Mesenchymal stem cell (in vitro differentiated cells and primary cell): ENCODE measurements around the gene TMCO4.

Experiments
- DNase-seq: peaks from one replicate; pipeline ENCODE4 v3.0.0-alpha.2; 2013
- H2AFZ ChIP-seq: one replicate; pipeline ENCODE4 v1.6.1; 2013; ENCODE audit warnings: low read depth, mild to moderate bottlenecking, control low read depth, inconsistent platforms, low read length, moderate library complexity
- H2AK5ac ChIP-seq: 2 replicates; pipeline ENCODE4 v1.6.1; 2013; ENCODE audit warnings: low read length, moderate library complexity, mild to moderate bottlenecking, inconsistent platforms; ENCODE audit not compliant: severe bottlenecking
- H2BK120ac ChIP-seq: one replicate; pipeline ENCODE4 v1.6.1; 2013; ENCODE audit warnings: low read depth, mild to moderate bottlenecking, inconsistent platforms, low read length, moderate library complexity
- H2BK12ac ChIP-seq, 2 experiments: one replicate each; pipeline ENCODE4 v1.6.1; 2013; ENCODE audit warnings: inconsistent platforms in 2 of 2, low read length in 2 of 2, mild to moderate bottlenecking in 2 of 2, moderate library complexity in 2 of 2, control low read depth in 1 of 2
- H2BK15ac ChIP-seq: one replicate; pipeline ENCODE4 v1.6.1; 2013; ENCODE audit warnings: mild to moderate bottlenecking, low read depth, inconsistent platforms; ENCODE audit not compliant: poor library complexity, severe bottlenecking
- H2BK5ac ChIP-seq: 2 replicates; pipeline ENCODE4 v1.6.1; 2013; ENCODE audit warnings: low read depth, mild to moderate bottlenecking, low read length, control low read depth, inconsistent platforms; ENCODE audit not compliant: poor library complexity, severe bottlenecking
- H3K14ac ChIP-seq, 2 experiments: one replicate each; pipeline ENCODE4 v1.6.1; 2013; ENCODE audit warnings: inconsistent platforms in 2 of 2, low read length in 2 of 2, control low read depth in 1 of 2, mild to moderate bottlenecking in 1 of 2, moderate library complexity in 1 of 2
- H3K18ac ChIP-seq, 2 experiments: one replicate each; pipeline ENCODE4 v1.6.1; 2013; ENCODE audit warnings: inconsistent platforms in 2 of 2, low read length in 2 of 2, control low read depth in 1 of 2, low read depth in 1 of 2, mild to moderate bottlenecking in 1 of 2
- H3K23ac ChIP-seq, 2 experiments: one replicate each; pipeline ENCODE4 v1.6.1; 2013; ENCODE audit warnings: inconsistent platforms in 2 of 2, low read length in 2 of 2, mild to moderate bottlenecking in 2 of 2, moderate library complexity in 2 of 2, control low read depth in 1 of 2
- H3K27ac ChIP-seq: 2 replicates; pipeline ENCODE4 v1.5.1; 2013; ENCODE audit warnings: mild to moderate bottlenecking, moderate library complexity, low read length, control low read depth, inconsistent platforms; ENCODE audit not compliant: poor library complexity, severe bottlenecking
- H3K27me3 ChIP-seq, 2 experiments: 2 replicates each; pipeline versions ENCODE4 v1.6.1 to v1.7.0; 2013; ENCODE audit warnings: low read length in 2 of 2, mild to moderate bottlenecking in 2 of 2, moderate library complexity in 2 of 2, control low read depth in 1 of 2, inconsistent platforms in 1 of 2; ENCODE audit not compliant: control insufficient read depth in 1 of 2, insufficient read depth in 1 of 2
- H3K36me3 ChIP-seq, 2 experiments: 2 replicates each; pipeline versions ENCODE4 v1.6.1 to v1.7.0; 2013; ENCODE audit warnings: low read length in 2 of 2, control low read depth in 1 of 2, inconsistent platforms in 1 of 2, low read depth in 1 of 2, mild to moderate bottlenecking in 1 of 2; ENCODE audit not compliant: insufficient read depth in 2 of 2, control insufficient read depth in 1 of 2
- H3K4ac ChIP-seq, 2 experiments: one replicate each; pipeline ENCODE4 v1.6.1; 2013; ENCODE audit warnings: inconsistent platforms in 2 of 2, low read length in 2 of 2, mild to moderate bottlenecking in 2 of 2, moderate library complexity in 2 of 2, control low read depth in 1 of 2, low read depth in 1 of 2
- H3K4me1 ChIP-seq: 2 replicates; pipeline ENCODE4 v1.6.1; 2013; ENCODE audit warnings: low read depth, low read length, control low read depth; ENCODE audit not compliant: control insufficient read depth, insufficient read depth
- H3K4me2 ChIP-seq: 2 replicates; pipeline ENCODE4 v1.6.1; 2013; ENCODE audit warnings: low read length, mild to moderate bottlenecking, inconsistent platforms; ENCODE audit not compliant: poor library complexity, severe bottlenecking
- H3K4me3 ChIP-seq, 2 experiments: 2 replicates each; pipeline versions ENCODE4 v1.5.1 to v1.7.0; 2013; ENCODE audit warnings: low read length in 2 of 2, mild to moderate bottlenecking in 2 of 2, control low read depth in 1 of 2, low read depth in 1 of 2; ENCODE audit not compliant: insufficient read depth in 1 of 2
- H3K79me1 ChIP-seq: replicated peaks from 2 replicates; pipeline ENCODE4 v1.6.1; 2013; ENCODE audit warnings: mild to moderate bottlenecking, control low read depth, low read length, inconsistent platforms; ENCODE audit not compliant: poor library complexity, severe bottlenecking
- H3K9ac ChIP-seq: 2 replicates; pipeline ENCODE4 v1.7.0; 2013; ENCODE audit warnings: mild to moderate bottlenecking, low read length, moderate library complexity
- H3K9me3 ChIP-seq: 2 replicates; pipeline ENCODE4 v1.7.0; 2013; ENCODE audit warnings: mild to moderate bottlenecking, low read length; ENCODE audit not compliant: control insufficient read depth
- H4K8ac ChIP-seq: one replicate; pipeline ENCODE4 v1.6.1; 2013; ENCODE audit warnings: inconsistent platforms, mild to moderate bottlenecking, low read length, moderate library complexity
- H4K91ac ChIP-seq: one replicate; pipeline ENCODE4 v1.6.1; 2013; ENCODE audit warnings: mild to moderate bottlenecking, low read length, inconsistent platforms
- WGBS: methylation state at CpG from one replicate; pipeline ENCODE4 v1.1.7; 2013; ENCODE audit warnings: mixed read lengths; 5-methylcytosine and 5-hydroxymethylcytosine counted together

Gene TMCO4

DNA sequence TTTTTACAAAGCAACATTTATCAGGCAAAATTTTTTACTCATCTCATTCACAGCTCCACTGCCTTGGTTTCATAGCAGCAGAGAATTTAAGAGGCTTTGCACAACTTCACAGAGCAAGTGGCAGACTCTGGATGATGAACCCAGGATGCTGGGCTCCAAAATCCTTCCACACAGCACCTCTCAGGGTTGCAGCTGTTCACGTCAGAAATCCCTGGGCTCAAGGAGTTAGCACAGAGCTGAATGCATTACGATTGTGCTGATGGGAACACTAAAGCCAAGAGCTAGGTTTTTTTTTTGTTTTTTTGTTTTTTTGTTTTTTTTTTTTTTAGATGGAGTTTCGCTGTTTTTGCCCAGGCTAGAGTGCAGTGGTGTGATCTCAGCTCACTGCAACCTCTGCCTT is 137.4 kb downstream of the TMCO4 start:
- H2AFZ ChIP-seq = no peak overlapping the region
- no peak overlapping the region for H2BK15ac ChIP-seq
- no peak overlapping the region for H2BK5ac ChIP-seq
- H3K79me1 ChIP-seq = peaks cover 9% of the 10 kb centered on the region
- no peak overlapping the region for H3K9ac ChIP-seq
- H3K36me3 ChIP-seq = peaks cover 19 to 22% of the 10 kb centered on the region in 2 experiments
- no peak overlapping the region for H3K27ac ChIP-seq
- H4K8ac ChIP-seq = no peak overlapping the region
- H2BK12ac ChIP-seq = no peak overlapping the region
- H3K27me3 ChIP-seq = peaks cover 41 to 42% of the 10 kb centered on the region in 2 experiments
- H2BK120ac ChIP-seq = no peak overlapping the region
- H3K18ac ChIP-seq = no peak overlapping the region
- H3K9me3 ChIP-seq = no peaks in the 10 kb centered on the region
- DNase-seq = no peak
- H4K91ac ChIP-seq = no peak overlapping the region
- no peak overlapping the region for H3K14ac ChIP-seq
- H3K4me1 ChIP-seq = peaks cover 20% of the 10 kb centered on the region
- 62% methylated on average over 3 of the region's 3 CpGs for WGBS
- no peak overlapping the region for H3K4me3 ChIP-seq
- no peak overlapping the region for H2AK5ac ChIP-seq
- H3K23ac ChIP-seq = no peak overlapping the region
- H3K4ac ChIP-seq = no peak overlapping the region
- H3K4me2 ChIP-seq = no peak overlapping the region

DNA sequence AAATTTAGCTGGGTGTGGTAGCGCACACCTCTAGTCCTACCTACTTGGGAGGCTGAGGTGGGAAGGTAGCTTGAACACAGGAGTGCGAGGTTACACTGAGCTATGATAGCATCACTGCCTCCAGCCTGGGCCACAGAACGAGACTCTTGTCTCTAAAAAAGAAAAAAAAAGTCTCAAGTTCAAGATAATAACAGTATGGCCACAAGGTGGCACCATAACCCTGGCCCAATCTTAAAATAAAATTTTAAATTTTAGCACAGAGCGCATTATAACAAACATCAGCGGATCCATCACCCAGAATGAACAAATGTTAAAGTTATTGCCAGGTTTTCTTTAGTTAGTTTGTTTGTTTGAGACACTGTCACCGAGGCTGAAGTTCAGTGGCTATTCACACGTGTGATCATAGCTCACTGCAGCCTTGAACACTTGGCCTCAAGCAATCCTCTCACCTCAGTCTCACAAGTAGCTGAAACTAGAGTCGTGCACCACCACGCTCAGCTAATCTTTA is 137.9 kb downstream of the TMCO4 start:
- peak; percentile 49 for DNase-seq
- H3K18ac ChIP-seq = no peak overlapping the region

DNA sequence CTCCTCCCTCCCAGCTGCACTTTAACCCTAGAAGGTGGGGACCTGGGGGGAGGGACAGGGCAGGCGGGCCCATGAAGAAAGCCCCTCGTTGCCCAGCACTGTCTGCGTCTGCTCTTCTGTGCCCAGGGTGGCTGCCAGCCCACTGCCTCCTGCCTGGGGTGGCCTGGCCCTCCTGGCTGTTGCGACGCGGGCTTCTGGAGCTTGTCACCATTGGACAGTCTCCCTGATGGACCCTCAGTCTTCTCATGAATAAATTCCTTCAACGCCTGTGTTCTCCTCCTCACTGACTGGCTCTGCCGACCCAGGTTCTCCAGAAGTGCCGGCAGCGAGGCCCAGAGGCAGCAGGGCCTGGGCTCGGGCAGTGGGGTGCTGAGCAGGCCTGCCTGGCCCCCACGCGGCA is 141.5 kb downstream of the TMCO4 start:
- H3K18ac ChIP-seq = no peak overlapping the region
- WGBS = 94% methylated on average over 13 of the region's 13 CpGs
- peaks cover 4 to 10% of the 10 kb centered on the region in 2 experiments for H3K27me3 ChIP-seq

More for the DNA sequence above, 137.9 kb downstream of the TMCO4 start:
- Histone ChIP-seq H3K79me1 (peaks cover 12% of the 10 kb centered on the region), H2AK5ac (no peak overlapping the region), H3K23ac (no peak overlapping the region), H3K4ac (no peak overlapping the region), H4K91ac (no peak overlapping the region), H3K4me3 (no peak overlapping the region), H3K14ac (no peak overlapping the region), H4K8ac (no peak overlapping the region), H2AFZ (no peak overlapping the region), H3K4me1 (peaks cover 20% of the 10 kb centered on the region), H2BK12ac (no peak overlapping the region), H3K4me2 (no peak overlapping the region), H2BK15ac (no peak overlapping the region), H3K36me3 (peaks cover 24 to 27% of the 10 kb centered on the region in 2 experiments), H3K27me3 (peaks cover 37 to 38% of the 10 kb centered on the region in 2 experiments), H2BK5ac (no peak overlapping the region), H3K9me3 (no peaks in the 10 kb centered on the region), H3K27ac (no peak overlapping the region), H3K9ac (no peak overlapping the region), H2BK120ac (no peak overlapping the region)
- 0% methylated on average over 7 of the region's 9 CpGs for WGBS

DNA sequence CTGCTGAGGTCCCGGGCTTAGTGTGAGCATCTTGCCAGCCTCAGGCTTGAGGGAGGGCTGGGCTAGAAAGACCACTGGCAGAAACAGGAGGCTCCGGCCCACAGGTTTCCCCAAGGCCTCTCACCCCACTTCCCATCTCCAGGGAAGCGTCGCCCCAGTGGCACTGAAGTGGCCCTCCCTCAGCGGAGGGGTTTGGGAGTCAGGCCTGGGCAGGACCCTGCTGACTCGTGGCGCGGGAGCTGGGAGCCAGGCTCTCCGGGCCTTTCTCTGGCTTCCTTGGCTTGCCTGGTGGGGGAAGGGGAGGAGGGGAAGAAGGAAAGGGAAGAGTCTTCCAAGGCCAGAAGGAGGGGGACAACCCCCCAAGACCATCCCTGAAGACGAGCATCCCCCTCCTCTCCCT is 142.2 kb downstream of the TMCO4 start:
- Histone ChIP-seq H3K4me2 (no peak overlapping the region), H3K27ac (no peak overlapping the region), H3K36me3 (peaks cover 44 to 50% of the 10 kb centered on the region in 2 experiments), H3K79me1 (peaks cover 33% of the 10 kb centered on the region), H2BK120ac (no peak overlapping the region), H3K9me3 (no peaks in the 10 kb centered on the region), H2BK15ac (no peak overlapping the region), H2AFZ (no peak overlapping the region), H4K8ac (no peak overlapping the region), H3K23ac (no peak overlapping the region), H2BK5ac (no peak overlapping the region), H3K18ac (no peak overlapping the region), H2AK5ac (no peak overlapping the region), H3K4me3 (no peak overlapping the region), H3K27me3 (peaks cover 0 to 5% of the 10 kb centered on the region in 2 experiments), H3K4me1 (peaks cover 15% of the 10 kb centered on the region), H3K14ac (no peak overlapping the region), H2BK12ac (no peak overlapping the region), H3K9ac (no peak overlapping the region), H4K91ac (no peak overlapping the region), H3K4ac (no peak overlapping the region)
- 96% methylated on average over 8 of the region's 10 CpGs for WGBS
- no peak for DNase-seq

More for the DNA sequence above, 141.5 kb downstream of the TMCO4 start:
- no peak overlapping the region for H4K8ac ChIP-seq
- no peak overlapping the region for H3K9ac ChIP-seq
- no peak for DNase-seq
- no peak overlapping the region for H3K23ac ChIP-seq
- H3K27ac ChIP-seq = no peak overlapping the region
- H3K4me1 ChIP-seq = peaks cover 15% of the 10 kb centered on the region
- no peak overlapping the region for H4K91ac ChIP-seq
- H2BK5ac ChIP-seq = no peak overlapping the region
- H3K79me1 ChIP-seq = peaks cover 33% of the 10 kb centered on the region
- H3K4me2 ChIP-seq = no peak overlapping the region
- H3K4me3 ChIP-seq = peak overlapping the region in 1 of 2 experiments; percentile 25
- no peak overlapping the region for H2BK15ac ChIP-seq
- H2AK5ac ChIP-seq = no peak overlapping the region
- no peaks in the 10 kb centered on the region for H3K9me3 ChIP-seq
- H2AFZ ChIP-seq = no peak overlapping the region
- H3K4ac ChIP-seq = no peak overlapping the region
- H3K36me3 ChIP-seq = peaks cover 44 to 50% of the 10 kb centered on the region in 2 experiments
- no peak overlapping the region for H2BK12ac ChIP-seq
- H2BK120ac ChIP-seq = no peak overlapping the region
- H3K14ac ChIP-seq = no peak overlapping the region
